Hematopoietic multipotent progenitor cell treated with erythropoietin and hydrocortisone succinate and interleukin-3 and kit ligand, for 17 days (in vitro differentiated cells): ENCODE data around the gene SPPL2A.

Experiments
- DNase-seq: peaks from one replicate; pipeline ENCODE4 v3.0.0-alpha.2; 2015; ENCODE audit warnings: low spot score

Gene SPPL2A

GRCh38 chr15:50686469-50687301, 78.8 kb downstream of the SPPL2A start, which contains the start of gene TRPM7:
TRPM7 (minus strand) TSS chr15:50686797; CDS start chr15:50686533, 264 bp downstream.
- DNase-seq = peak; percentile 85

- peak; percentile 61 for DNase-seq
Observed at GRCh38 chr15:50685976-50686468, 79.5 kb downstream of the SPPL2A start.

GRCh38 chr15:50685191-50685975, 80.1 kb downstream of the SPPL2A start:
- no peak for DNase-seq

DNA sequence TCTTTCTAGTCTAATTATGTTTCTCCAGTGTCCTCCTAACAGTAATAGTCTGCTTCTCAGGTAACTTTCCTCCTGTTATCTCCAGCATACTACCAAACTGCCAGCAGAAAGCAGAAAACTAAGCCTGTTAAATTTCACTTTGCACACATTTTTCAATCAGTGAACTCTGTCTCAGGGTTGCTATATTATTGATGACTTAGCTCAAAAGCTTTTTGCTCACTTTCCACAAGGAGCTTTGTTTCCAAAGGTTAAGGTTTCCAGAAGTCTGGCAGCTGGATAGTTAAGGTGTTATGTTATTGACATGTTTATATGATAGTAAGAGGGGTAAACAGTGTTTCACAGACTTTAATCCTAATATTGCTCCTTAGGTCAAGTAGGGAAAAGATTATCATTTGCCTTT, 84.0 kb downstream of the SPPL2A start:
- DNase-seq = no peak

DNA sequence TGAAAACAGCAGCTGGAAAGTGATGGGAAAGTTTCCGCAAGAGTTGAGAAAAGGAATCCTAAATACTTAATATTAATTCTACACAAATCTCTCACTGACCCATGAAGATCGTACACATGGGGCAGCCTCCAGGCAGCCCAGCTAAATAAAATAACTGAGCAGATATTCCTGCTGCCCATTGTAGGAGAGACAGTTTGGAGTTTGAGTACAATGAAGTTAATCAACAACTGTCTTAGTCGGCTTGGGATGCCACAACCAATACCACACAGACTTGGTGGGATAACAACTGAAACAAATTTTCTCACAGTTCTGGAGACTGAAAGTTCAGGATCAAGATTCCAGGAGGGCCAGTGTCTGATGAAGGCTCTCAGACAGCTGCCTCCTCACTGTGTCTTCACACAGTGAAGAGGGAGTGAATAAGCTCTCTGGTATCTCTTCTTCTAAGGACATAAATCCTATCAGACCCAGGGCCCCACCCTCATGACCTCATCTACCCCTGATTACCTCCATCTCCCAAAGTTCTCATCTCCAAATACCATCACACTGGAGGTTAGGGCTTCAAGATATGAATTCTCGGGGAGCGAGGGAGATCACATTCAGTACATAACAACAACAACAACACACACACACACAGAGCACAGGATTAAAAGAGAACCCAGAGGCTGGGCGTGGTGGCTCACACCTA, 88.6 kb downstream of the SPPL2A start:
- DNase-seq = peak; percentile 15

GRCh38 chr15:50675535-50676144, 89.9 kb downstream of the SPPL2A start:
- DNase-seq = peak; percentile 70

DNA sequence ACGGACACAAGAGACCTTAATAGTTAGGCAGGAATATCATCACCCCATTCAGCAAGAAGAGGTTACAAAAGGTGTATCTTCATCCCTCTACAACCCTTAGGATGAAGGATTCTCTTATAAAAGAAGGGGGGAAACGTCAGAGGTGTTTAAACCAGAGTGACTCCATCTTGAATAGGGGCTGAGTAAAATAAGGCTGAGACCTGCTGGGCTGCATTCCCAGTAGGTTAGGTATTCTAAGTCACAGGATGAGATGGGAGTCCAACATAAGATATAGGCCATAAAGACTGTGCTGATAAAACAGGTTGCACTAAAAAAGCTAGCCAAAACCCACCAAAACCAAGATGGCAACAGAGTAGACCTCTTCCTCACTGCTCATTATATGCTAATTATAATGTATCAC, 95.4 kb downstream of the SPPL2A start:
- no peak for DNase-seq

DNA sequence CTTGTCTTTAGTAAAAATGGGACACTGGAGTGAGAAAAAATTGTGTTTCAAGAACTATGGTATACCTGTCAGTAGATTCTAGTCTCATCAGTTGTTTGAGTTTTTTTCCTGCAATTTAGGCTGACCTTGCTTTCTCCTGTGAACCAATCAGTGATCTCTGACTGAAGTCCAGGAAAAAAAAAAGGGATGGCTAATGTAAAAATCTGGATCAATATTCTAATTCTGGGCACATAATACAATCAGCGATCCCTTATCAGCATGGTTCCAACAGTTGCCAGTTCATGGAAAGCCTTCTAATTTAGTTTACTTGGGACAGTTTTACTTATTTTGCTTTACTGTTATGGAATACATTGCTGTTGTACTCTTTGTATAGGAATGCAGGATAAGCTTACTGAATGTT, 95.9 kb downstream of the SPPL2A start:
- DNase-seq = no peak

DNA sequence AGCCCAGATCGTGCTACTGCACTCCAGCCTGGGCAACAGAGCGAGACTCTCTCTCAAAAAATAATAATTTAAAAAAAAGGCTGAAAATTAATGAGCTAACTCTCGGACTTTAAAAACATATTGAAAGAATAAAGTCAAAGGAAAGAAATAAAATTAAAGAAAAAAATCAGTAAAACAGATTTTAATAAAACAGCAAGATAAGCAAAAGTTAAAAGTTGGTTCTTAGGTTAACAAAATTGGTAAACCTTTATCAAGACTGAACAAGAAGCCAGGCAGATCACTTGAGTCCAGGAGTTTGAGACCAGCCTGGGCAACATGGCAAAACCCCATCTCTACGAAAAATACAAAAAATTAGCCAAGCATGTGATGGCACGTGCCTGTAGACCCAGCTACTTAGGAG, 99.6 kb downstream of the SPPL2A start:
- no peak for DNase-seq

- DNase-seq = no peak
Observed at GRCh38 chr15:50655555-50655954, 110.0 kb downstream of the SPPL2A start.

- DNase-seq = no peak
Observed at GRCh38 chr15:50653156-50653743, 112.3 kb downstream of the SPPL2A start.

- no peak for DNase-seq
Observed at GRCh38 chr15:50652671-50653070, 112.8 kb downstream of the SPPL2A start.
